ENCODE data around the gene TMEM179.

- no peak for TF ChIP-seq POLR2A (IDR thresholded peaks at IDR 0.05)
- TF ChIP-seq, protein P1, sequence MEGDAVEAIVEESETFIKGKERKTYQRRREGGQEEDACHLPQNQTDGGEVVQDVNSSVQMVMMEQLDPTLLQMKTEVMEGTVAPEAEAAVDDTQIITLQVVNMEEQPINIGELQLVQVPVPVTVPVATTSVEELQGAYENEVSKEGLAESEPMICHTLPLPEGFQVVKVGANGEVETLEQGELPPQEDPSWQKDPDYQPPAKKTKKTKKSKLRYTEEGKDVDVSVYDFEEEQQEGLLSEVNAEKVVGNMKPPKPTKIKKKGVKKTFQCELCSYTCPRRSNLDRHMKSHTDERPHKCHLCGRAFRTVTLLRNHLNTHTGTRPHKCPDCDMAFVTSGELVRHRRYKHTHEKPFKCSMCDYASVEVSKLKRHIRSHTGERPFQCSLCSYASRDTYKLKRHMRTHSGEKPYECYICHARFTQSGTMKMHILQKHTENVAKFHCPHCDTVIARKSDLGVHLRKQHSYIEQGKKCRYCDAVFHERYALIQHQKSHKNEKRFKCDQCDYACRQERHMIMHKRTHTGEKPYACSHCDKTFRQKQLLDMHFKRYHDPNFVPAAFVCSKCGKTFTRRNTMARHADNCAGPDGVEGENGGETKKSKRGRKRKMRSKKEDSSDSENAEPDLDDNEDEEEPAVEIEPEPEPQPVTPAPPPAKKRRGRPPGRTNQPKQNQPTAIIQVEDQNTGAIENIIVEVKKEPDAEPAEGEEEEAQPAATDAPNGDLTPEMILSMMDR (IDR thresholded peaks at IDR 0.05): no peak
These were observed 46.7 kb upstream of the TMEM179 start for GRCh38 chr14:104650981-104651875.

Measured in lower leg skin (tissue), 3 donors.